GM12878 (cell line): ENCODE measurements around the gene CCL22. TPM values are rescaled to one million over a fixed set of nuclear protein-coding genes. Genes with fewer than 3 reads are reported as not detected.

Source experiments
- ATF7 ChIP-seq: fragments of 450-650 bp; IDR thresholded peaks from 2 replicates; pipeline ENCODE4 v1.6.1; 2016; ENCODE audit warnings: low read depth, mild to moderate bottlenecking
- CBFB ChIP-seq: IDR thresholded peaks from 2 replicates; pipeline ENCODE4 v1.6.1; 2016; ENCODE audit warnings: antibody characterized with exemption, low read depth
- CBX3 ChIP-seq: fragments of 200-600 bp; sonication (generic); IDR thresholded peaks from 2 replicates; pipeline ENCODE4 v1.6.1; 2016; ENCODE audit warnings: low read depth, borderline replicate concordance
- CTCF ChIP-seq, 3 experiments: IDR thresholded peaks in 2 of 3; conservative IDR thresholded peaks in 1 of 3; 2 replicates each; pipeline ENCODE4 v1.5.1; 2011; ENCODE audit warnings: low read depth in 3 of 3, low read length in 3 of 3, mild to moderate bottlenecking in 3 of 3, control low read depth in 2 of 3, moderate library complexity in 2 of 3, inconsistent platforms in 1 of 3, mixed read lengths in 1 of 3; ENCODE audit not compliant: control insufficient read depth in 2 of 3, insufficient read depth in 1 of 3; ENCODE audit errors: extremely low read depth in 1 of 3
- ESRRA ChIP-seq: IDR thresholded peaks from 2 replicates; pipeline ENCODE4 v1.6.1; 2012; ENCODE audit warnings: mild to moderate bottlenecking, low read length, improper control_type of control experiment
- EZH2 ChIP-seq: IDR thresholded peaks from 2 replicates; pipeline ENCODE4 v1.6.1; 2012; ENCODE audit warnings: low read depth, mild to moderate bottlenecking, control low read depth, inconsistent platforms, low read length, borderline replicate concordance; ENCODE audit not compliant: control insufficient read depth
- FOXK2 ChIP-seq: fragments of 450-650 bp; IDR thresholded peaks from 2 replicates; pipeline ENCODE4 v1.6.1; 2017; ENCODE audit warnings: mild to moderate bottlenecking, moderate library complexity
- IKZF1 ChIP-seq: fragments of 450-650 bp; conservative IDR thresholded peaks from 2 replicates; pipeline ENCODE4 v1.6.1; 2017; ENCODE audit warnings: antibody characterized with exemption, mild to moderate bottlenecking
- IRF5 ChIP-seq: fragments of 450-650 bp; IDR thresholded peaks from 2 replicates; pipeline ENCODE4 v1.6.1; 2017; ENCODE audit warnings: borderline replicate concordance
- MAX ChIP-seq: IDR thresholded peaks from 2 replicates; pipeline ENCODE4 v1.6.1; 2012; ENCODE audit warnings: low read depth, low read length, improper control_type of control experiment
- MEF2A ChIP-seq: IDR thresholded peaks from 2 replicates; pipeline ENCODE4 v1.6.1; 2011; ENCODE audit warnings: low read depth, mild to moderate bottlenecking, low read length, moderate library complexity; ENCODE audit not compliant: insufficient read depth
- NR2C2 ChIP-seq: IDR thresholded peaks from 2 replicates; pipeline ENCODE4 v1.6.1; 2011; ENCODE audit warnings: borderline replicate concordance, low read depth; ENCODE audit not compliant: control insufficient read depth, insufficient read length
- PAX8 ChIP-seq: fragments of 450-650 bp; IDR thresholded peaks from 2 replicates; pipeline ENCODE4 v1.6.1; 2017; ENCODE audit warnings: mild to moderate bottlenecking, moderate library complexity
- PKNOX1 ChIP-seq: fragments of 450-650 bp; IDR thresholded peaks from 2 replicates; pipeline ENCODE4 v1.6.1; 2016; ENCODE audit warnings: mild to moderate bottlenecking
- POLR2A ChIP-seq: IDR thresholded peaks from 2 replicates; pipeline ENCODE4 v1.6.1; 2011; ENCODE audit warnings: low read depth, mild to moderate bottlenecking, low read length
- POU2F2 ChIP-seq: IDR thresholded peaks from 3 replicates; pipeline ENCODE4 v1.6.1; 2011; ENCODE audit warnings: low read depth, mild to moderate bottlenecking, low read length, borderline replicate concordance
- RAD51 ChIP-seq: fragments of 450-650 bp; IDR thresholded peaks from 2 replicates; pipeline ENCODE4 v1.6.1; 2016; ENCODE audit warnings: moderate library complexity, mild to moderate bottlenecking, inconsistent platforms
- RELB ChIP-seq: fragments of 450-650 bp; IDR thresholded peaks from 2 replicates; pipeline ENCODE4 v1.6.1; 2017; ENCODE audit warnings: low read depth, mild to moderate bottlenecking, moderate library complexity
- SREBF2 ChIP-seq: IDR thresholded peaks from 2 replicates; pipeline ENCODE4 v1.6.1; 2012; ENCODE audit warnings: mild to moderate bottlenecking, low read length
- STAT3 ChIP-seq: IDR thresholded peaks from 2 replicates; pipeline ENCODE4 v1.6.1; 2011; ENCODE audit warnings: low read depth, low read length, improper control_type of control experiment
- ZBTB4 ChIP-seq: fragments of 450-650 bp; formaldehyde crosslinking; IDR thresholded peaks from 2 replicates; pipeline ENCODE4 v1.4.0; 2022; ENCODE audit warnings: mild to moderate bottlenecking, moderate library complexity
- polyA plus RNA-seq, 11 experiments: library from polyadenylated mRNA; depleted of rRNA in 4 of 11; unstranded in 6 of 11; stranded (reverse) in 5 of 11; fragments of >200 nt; fragmentation: Nextera tagmentation in 4 of 11; fragmentation: Illumina TruSeq in 1 of 11; extraction: Ambion mirVana in 4 of 11; extraction: Trizol in 1 of 11; gene quantifications; 1 replicate in 1 of 11; 2 replicates in 10 of 11; pipeline versions ENCODE4 v1.2.1 to v1.2.3, GENCODE V29; 2011 to 2016; ENCODE audit warnings: inconsistent platforms in 2 of 11, missing spikeins in 2 of 11, low read depth in 1 of 11
- total RNA-seq, 4 experiments: library from RNA; depleted of rRNA in 3 of 4; stranded (reverse); fragments of >200 nt in 3 of 4; fragmentation: Illumina TruSeq in 1 of 4; extraction: Trizol in 1 of 4; gene quantifications; 2 replicates each; pipeline versions ENCODE4 v1.2.1 to v1.2.3, GENCODE V29; 2013 to 2021

Gene CCL22
- total and polyA plus RNA-seq, 10 of the 15 experiments (the other 5 are each of a cell fraction or from before 2014, with no cell fraction given), result 38.0 to 704 (median 349) TPM

GRCh38 chr16:57388359-57389086 is 29.9 kb downstream of the CCL22 start (continued):
- 0 out of 2 replicates have a peak, but pooled peaks have one; percentile 61 for TF ChIP-seq STAT3
- TF ChIP-seq CTCF (IDR thresholded peaks at IDR 0.05 in 2 of 3, conservative IDR thresholded peaks at IDR 0.05 in 1 of 3; ENCODE audit: control insufficient read depth in 2 of 3, extremely low read depth in 1 of 3, insufficient read depth in 1 of 3, low read depth in 3 of 3, low read length in 3 of 3), result no peak
- TF ChIP-seq RAD51, result no peak
- peak; percentile 63; the same call in 1 of the 2 replicates for TF ChIP-seq MEF2A
- peak; percentile 92 for TF ChIP-seq RELB
- peak; percentile 71 for TF ChIP-seq IKZF1
- TF ChIP-seq ESRRA, result 0 out of 2 replicates have a peak, but pooled peaks have one; percentile 26
- TF ChIP-seq POLR2A, result no peak
- TF ChIP-seq SREBF2, result no peak
- TF ChIP-seq NR2C2, result no peak
- TF ChIP-seq FOXK2, result peak; percentile 41; the same call in 1 of the 2 replicates
- peak; percentile 94; the same call in 1 of the 2 replicates for TF ChIP-seq PAX8
- TF ChIP-seq IRF5, result no peak
- peak; percentile 75 for TF ChIP-seq CBFB
- TF ChIP-seq POU2F2, result peak; percentile 71; the same call in 1 of the 3 replicates
- no peak for TF ChIP-seq EZH2
- TF ChIP-seq CBX3, result no peak
- TF ChIP-seq ATF7, result no peak
- TF ChIP-seq PKNOX1, result peak; percentile 68
- TF ChIP-seq ZBTB4 (CRISPR knock-in tag), result no peak
- no peak for TF ChIP-seq MAX
